TTC549 (cell line): ENCODE results near the gene NID1.
"Not testable (repeated sequence)": the region's sequence is repeated elsewhere in the genome, so short reads cannot be mapped to it uniquely, and the experiment has no call there.

Experiments
- FAIRE-seq: peaks from 2 replicates; lab custom pipeline; 2012; peaks lifted over from hg19 to GRCh38; lab: Jason Lieb, UNC

The NID1 gene

GRCh38 chr1:236023926-236024565 is 40.8 kb downstream of the NID1 start:
- FAIRE-seq, result no peak

- FAIRE-seq, result no peak
Observed at GRCh38 chr1:236021424-236022135, 43.3 kb downstream of the NID1 start.

GRCh38 chr1:236020359-236021219 is 44.3 kb downstream of the NID1 start:
- no peak for FAIRE-seq

GRCh38 chr1:236018885-236019453 is 45.9 kb downstream of the NID1 start:
- FAIRE-seq, result no peak

- FAIRE-seq, result no peak
Observed at GRCh38 chr1:236016782-236017400, 48.0 kb downstream of the NID1 start.

- FAIRE-seq, result no peak
Observed at GRCh38 chr1:236016083-236016482, 48.8 kb downstream of the NID1 start.

GRCh38 chr1:236015539-236015938 is 49.4 kb downstream of the NID1 start:
- FAIRE-seq, result no peak

- FAIRE-seq, result no peak
Observed at GRCh38 chr1:236013330-236013729, 51.6 kb downstream of the NID1 start.

- FAIRE-seq, result no peak
Observed at GRCh38 chr1:236011641-236012040, 53.2 kb downstream of the NID1 start.

GRCh38 chr1:236010443-236010842 is 54.4 kb downstream of the NID1 start:
- FAIRE-seq, result no peak

GRCh38 chr1:236009857-236010256 is 55.0 kb downstream of the NID1 start:
- FAIRE-seq, result no peak

GRCh38 chr1:236009191-236009590 is 55.7 kb downstream of the NID1 start:
- FAIRE-seq, result no peak

GRCh38 chr1:236007781-236008180 is 57.1 kb downstream of the NID1 start:
- no peak for FAIRE-seq

GRCh38 chr1:236003058-236003457 is 61.8 kb downstream of the NID1 start:
- not testable (repeated sequence) for FAIRE-seq

- FAIRE-seq, result no peak
Observed at GRCh38 chr1:236002572-236002971, 62.3 kb downstream of the NID1 start.

GRCh38 chr1:236002025-236002390 is 62.9 kb downstream of the NID1 start:
- FAIRE-seq, result no peak

- FAIRE-seq, result no peak
Observed at GRCh38 chr1:236000781-236001180, 64.1 kb downstream of the NID1 start.

- no peak for FAIRE-seq
Observed at GRCh38 chr1:235999259-235999925, 65.5 kb downstream of the NID1 start.

GRCh38 chr1:235998812-235999211 is 66.1 kb downstream of the NID1 start:
- FAIRE-seq, result no peak

GRCh38 chr1:235997931-235998330 is 67.0 kb downstream of the NID1 start:
- no peak for FAIRE-seq

GRCh38 chr1:235997049-235997448 is 67.8 kb downstream of the NID1 start:
- FAIRE-seq, result no peak
